GM18517 (cell line): Measurements from ENCODE around the gene HNF1B.

ENCODE experiments used
- ATAC-seq: cut with Tn5 transposase; IDR thresholded peaks from one replicate; pipeline ENCODE4 v1.9.1; 2021; ENCODE audit warnings: mild to moderate bottlenecking, moderate library complexity; ENCODE audit not compliant: unreplicated experiment

Gene HNF1B

GRCh38 chr17:37737971-37738370 is 6.9 kb downstream of the HNF1B start:
- no peak for ATAC-seq

DNA sequence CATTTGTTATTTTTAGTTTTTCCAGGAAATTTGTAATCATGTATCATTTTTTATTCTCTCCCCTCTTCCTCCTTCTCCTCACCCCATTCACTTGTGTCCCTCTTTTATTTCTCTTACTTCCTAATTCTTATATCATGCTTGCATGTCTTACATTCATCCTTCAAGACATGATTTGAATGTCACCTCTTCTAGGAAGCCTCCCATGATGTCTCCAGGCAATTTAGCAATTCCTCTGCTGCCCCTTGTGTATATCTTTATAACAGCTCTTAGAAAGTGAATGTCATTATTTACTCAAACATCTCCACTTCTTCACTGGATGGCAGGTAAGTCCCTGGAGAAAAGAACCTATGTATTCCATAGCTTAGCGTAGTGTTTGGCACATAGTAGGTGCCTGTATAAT is 7.8 kb downstream of the HNF1B start:
- no peak for ATAC-seq

- ATAC-seq: no peak
These were observed 8.4 kb downstream of the HNF1B start for GRCh38 chr17:37736428-37736827.

DNA sequence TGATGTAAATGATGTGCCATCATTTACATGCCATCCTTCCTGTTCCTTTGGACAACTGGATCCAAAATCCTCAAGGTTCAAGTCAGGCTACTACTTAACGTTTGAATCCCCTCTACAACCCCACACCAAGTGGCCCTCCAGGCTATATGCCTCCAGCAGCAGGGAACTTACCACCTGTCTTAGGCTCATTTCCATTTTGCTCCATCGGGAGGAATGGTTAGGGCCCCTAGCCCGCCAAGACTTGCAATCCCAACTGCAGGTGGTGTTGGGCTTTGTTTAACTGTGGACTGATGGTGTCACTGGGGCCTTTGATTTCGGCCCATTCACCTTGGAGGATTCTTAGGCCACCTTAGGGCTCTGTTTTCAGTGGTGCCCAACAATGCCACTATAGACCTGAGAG is 9.7 kb downstream of the HNF1B start:
- no peak for ATAC-seq

- ATAC-seq: no peak
These were observed 12.5 kb downstream of the HNF1B start for GRCh38 chr17:37732316-37732715.

GRCh38 chr17:37731056-37731455 is 13.8 kb downstream of the HNF1B start:
- no peak for ATAC-seq

GRCh38 chr17:37729905-37730304 is 15.0 kb downstream of the HNF1B start:
- ATAC-seq: no peak

DNA sequence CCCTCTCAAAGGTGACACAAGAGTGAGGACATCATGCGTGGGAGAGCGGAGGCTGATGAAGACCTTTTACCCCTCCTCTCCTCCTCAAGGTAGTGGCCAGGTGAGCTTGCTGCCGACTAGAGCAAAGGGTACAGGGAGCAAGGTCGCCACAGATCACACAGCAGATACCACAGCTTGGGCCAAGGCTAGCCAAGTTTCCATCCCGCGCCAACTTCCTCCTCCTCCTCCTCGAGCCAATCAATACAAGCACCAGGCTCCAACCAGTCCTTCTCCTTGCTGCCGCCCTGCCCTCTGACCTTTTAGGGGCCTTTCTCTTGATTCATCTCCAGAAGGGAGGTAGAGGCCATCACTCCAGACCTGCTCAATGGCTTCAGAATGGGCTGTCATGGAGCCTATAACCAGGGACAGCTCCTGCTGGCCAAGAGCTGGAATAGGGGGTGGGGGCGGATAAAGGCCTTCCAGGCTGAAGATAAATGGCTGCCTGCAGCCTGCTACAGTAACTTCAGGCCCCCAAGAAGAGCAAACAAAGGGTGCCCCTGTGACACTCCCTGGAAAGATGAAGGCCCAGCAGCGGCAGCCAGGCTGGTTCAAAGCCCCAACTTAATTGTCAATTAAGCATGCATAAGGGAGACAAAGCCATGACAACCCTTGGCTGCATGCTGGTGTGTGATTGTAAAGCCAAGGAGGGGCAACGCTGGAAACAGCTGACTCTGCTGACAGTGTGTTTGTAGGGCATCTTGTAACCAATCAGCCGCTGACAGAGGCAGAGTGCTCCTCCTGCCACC is 17.8 kb downstream of the HNF1B start:
- no peak for ATAC-seq

DNA sequence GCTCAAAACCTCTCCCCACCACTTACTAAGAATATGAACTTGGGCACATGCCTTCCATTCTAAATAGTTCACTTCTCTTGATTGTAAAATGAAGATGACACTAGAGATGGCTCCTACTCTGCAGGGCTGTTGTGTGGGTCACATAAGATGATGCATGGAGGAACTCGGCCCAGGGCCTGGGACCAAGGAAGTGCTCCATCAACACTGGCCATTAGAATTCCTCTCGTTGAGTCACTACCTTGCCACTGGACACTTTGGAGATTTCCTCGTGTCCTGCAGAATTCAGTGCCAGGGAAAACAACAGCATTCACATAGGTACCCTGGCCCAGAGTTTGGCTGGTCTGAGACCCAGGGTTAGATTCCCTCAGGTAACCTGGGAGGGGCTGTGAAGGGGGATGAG is 18.6 kb downstream of the HNF1B start:
- ATAC-seq: no peak

- ATAC-seq: no peak
These were observed 19.2 kb downstream of the HNF1B start for GRCh38 chr17:37725601-37726146.

- no peak for ATAC-seq
These were observed 19.8 kb downstream of the HNF1B start for GRCh38 chr17:37725021-37725595.

GRCh38 chr17:37720989-37721388 is 23.9 kb downstream of the HNF1B start:
- no peak for ATAC-seq

- ATAC-seq: no peak
These were observed 25.0 kb downstream of the HNF1B start for GRCh38 chr17:37719866-37720265.

DNA sequence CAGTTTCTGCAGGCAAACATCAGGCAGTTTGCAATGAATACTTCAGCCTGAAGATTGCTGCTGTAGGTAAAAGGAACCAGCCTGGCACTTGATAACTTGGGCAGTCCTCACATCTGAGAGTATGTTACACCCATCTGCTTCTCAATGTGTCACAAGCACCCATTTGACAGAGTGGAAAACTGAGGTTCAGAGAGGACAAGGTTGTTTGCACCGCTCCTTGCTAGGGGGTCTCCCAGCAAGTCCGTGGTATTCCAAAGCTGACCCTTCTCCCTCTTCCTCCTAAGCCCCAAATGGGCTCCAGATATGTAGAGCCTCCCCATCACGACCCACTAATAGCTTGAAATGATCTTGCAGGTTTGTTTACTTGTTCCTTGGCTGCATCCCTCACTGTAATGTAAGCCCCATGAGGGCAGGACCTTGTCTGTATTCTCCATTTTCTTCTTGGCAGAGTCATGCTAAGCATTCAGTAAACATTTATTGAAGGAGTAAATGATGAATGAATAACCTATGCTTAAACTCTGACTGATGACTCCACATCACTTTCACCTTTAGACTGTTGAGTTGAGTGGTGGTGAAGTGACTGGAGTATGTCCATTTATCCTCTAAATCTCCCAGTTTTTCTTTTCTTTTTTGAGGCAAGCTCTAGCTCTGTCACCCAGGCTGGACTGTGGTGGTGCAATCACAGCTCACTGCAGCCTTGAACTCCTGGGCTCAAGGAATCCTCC is 26.4 kb downstream of the HNF1B start:
- no peak for ATAC-seq

DNA sequence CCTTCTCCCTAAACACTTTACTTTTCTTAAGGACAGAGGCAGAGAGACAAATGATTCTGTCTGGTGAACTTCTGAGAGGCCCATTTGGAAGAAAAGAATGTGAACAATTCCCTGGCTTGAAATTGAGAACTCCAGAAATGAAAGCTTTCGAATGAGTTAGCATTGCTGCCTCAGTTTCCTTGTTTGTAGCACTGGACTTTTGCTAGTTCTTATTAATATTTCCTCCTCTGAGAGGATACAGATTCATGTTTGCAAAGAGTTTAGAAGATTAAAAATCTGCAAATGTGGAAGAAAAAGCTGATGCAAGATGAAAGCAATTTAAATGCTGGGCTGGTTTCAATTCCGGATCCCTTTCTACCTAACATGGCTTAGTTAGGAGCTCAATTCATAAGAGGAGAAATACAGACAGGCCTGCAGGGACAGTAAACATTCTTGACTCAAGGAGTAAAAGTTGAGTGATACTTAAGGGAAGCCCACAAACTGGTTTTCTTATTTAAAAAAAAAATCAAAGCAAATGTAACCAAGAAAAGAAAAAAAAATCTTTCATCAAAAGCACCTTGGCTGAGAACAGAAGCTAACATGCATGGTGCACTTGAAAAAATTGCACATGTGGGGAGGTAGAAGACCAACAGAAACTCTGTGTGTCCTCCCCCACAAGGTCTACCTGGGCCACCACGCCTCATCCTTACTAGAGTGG is 27.1 kb downstream of the HNF1B start:
- no peak for ATAC-seq

- no peak for ATAC-seq
These were observed 30.0 kb downstream of the HNF1B start for GRCh38 chr17:37714897-37715296.

DNA sequence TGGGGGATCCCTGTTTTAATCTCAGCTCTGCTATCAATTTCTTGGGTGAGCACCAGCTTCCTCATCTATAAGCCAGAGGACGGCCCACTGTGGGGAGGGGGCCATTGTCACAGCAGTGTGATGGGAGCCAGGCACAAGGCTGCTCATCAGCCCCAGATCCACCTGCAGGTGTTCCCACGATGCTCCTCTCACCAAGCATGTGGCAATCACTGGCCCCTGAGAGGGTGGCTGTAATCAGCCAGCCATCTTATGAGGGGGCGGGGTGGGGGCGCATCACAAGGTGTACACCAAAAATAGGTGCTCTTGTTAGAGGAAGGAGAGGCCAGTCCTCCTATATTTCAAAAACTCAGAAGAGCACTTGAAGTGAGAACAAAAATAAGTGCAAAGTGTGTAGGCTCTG is 31.2 kb downstream of the HNF1B start:
- ATAC-seq: no peak

- no peak for ATAC-seq
These were observed 31.8 kb downstream of the HNF1B start for GRCh38 chr17:37713028-37713431.

- no peak for ATAC-seq
These were observed 33.7 kb downstream of the HNF1B start for GRCh38 chr17:37711113-37711512.

DNA sequence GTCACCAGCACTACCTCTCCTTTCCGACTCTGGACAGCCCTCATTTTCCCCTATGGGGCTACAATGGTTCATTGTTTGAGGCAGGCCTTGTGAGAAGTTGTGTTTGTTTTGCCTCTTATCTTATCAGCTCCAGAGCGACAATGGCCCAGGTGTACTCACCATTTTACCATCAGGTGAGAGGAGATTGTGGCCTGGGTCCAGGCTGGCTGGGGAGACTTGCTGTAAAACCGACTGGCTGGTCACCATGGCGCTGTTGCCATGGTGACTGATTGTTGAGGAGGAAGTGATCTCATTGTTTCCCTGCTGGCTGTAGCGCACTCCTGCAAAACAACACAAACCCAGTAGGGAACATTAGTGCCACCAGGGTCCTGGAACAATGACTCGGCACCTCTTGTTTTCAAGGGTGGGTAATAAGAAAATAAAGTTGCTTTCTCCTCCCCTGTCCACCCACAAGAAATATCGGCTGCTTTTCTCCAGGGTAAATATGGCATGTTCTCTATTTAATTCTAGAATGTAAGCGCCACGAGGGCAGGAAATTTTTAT is 34.4 kb downstream of the HNF1B start:
- no peak for ATAC-seq

GRCh38 chr17:37708616-37709212 is 36.1 kb downstream of the HNF1B start:
- no peak for ATAC-seq
